ENCODE data around the gene TOR4A.

The TOR4A gene

DNA sequence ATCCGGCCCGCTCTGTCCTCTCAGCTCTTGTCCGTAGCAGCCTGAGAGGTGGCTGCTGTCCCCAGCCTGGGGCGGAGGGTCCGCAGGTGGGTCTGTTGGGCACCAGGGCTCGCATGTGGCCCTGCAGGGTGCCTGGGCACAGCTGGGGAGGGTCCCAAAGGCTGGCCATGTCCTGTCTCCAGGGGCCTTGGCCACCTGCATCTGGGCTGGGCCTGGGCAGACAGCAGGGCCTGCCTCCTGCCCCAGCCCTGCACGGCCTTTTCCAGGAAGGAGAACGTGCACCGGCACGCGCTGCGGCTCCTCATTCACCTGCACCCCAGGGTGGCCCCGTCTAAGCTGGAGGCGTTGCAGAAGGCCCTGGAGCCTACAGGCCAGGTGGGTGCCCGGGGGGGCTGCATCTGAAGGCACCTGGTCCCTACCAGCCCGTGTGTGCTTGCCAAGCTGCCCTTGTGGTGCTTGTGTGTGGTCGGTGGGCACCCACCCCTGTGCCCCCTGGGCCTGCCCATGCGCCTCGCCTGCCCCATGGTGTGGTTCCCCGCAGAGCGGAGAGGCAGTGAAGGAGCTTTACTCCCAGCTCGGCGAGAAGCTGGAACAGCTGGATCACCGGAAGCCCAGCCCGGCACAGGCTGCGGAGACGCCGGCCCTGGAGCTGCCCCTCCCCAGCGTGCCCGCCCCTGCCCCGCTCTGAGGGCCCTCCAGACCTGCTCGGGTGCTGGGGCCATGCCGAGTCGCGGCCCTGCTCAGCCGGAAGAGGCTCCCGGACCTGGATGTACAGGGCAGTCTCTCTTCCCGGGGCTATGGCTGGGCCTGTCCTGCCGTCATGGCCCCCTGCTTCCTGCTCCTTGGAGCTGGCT is 5.1 kb upstream of the TOR4A start:
- DNase-seq (ENCODE audit: low read depth): no peak

GRCh38 chr9:137273095-137273490 is 4.4 kb upstream of the TOR4A start:
- no peak for DNase-seq (ENCODE audit: low read depth)

DNA sequence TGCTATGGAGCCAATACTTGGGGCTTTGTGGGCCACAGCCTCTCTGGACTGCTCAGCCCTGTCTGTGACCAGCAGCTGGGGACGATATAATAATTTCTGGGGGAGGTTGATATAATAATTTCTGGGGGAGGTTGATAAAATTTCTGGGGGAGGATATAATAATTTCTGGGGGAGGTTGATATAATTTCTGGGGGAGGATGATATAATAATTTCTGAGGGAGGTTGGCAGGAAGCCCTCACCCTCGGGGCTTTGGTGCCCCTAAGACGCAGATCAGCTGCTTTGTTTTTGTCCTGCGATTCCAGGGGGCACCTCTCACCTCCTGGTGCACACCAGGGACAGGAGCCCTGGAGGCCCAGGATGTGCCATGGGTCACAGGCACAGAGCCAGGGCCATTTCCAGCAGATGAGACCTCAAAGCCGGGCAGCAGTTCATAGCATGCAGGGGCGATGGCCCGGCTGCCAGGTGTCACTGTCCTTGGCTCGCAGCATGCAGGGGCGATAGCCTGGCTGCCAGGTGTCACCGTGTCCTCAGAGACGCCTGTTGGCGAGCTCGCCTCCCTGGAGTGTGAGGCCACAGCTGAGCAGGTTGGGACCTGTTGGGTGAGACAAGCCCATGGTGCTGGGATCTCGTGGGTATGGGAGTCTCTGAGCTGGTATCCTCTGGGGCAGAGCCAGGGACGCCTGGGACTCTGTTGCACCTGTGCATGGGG is 3.8 kb upstream of the TOR4A start:
- DNase-seq (ENCODE audit: low read depth): no peak

DNA sequence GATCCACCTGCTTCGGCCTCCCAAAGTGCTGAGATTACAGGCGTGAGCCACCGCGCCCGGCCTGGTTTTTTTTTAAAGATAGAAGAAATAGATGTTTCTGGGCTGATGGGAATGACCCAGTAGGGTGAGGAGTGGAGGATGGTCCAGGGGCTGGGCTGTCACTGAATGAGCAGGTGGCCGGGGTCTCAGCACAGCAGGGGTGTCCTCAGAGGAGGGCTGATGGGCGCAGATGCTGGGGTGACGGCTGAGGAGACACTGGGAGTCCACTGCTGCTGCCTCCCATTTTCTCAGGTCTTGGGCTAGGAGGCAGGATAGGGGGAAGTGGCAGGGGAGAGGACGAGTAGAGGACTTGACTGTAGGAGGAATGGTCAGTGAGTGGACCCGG is 2.3 kb upstream of the TOR4A start:
- DNase-seq (ENCODE audit: low read depth): no peak

GRCh38 chr9:137275588-137276472 is 1.7 kb upstream of the TOR4A start:
- DNase-seq (ENCODE audit: low read depth): no peak

GRCh38 chr9:137276473-137277328 is 825 bp upstream of the TOR4A start:
- no peak for DNase-seq (ENCODE audit: low read depth)

GRCh38 chr9:137278061-137278701 is 655 bp downstream of the TOR4A start:
- DNase-seq (ENCODE audit: low read depth): no peak

GRCh38 chr9:137278721-137279711 is 1.5 kb downstream of the TOR4A start:
- no peak for DNase-seq (ENCODE audit: low read depth)

GRCh38 chr9:137279741-137280473 is 2.4 kb downstream of the TOR4A start:
- DNase-seq (ENCODE audit: low read depth): no peak

DNA sequence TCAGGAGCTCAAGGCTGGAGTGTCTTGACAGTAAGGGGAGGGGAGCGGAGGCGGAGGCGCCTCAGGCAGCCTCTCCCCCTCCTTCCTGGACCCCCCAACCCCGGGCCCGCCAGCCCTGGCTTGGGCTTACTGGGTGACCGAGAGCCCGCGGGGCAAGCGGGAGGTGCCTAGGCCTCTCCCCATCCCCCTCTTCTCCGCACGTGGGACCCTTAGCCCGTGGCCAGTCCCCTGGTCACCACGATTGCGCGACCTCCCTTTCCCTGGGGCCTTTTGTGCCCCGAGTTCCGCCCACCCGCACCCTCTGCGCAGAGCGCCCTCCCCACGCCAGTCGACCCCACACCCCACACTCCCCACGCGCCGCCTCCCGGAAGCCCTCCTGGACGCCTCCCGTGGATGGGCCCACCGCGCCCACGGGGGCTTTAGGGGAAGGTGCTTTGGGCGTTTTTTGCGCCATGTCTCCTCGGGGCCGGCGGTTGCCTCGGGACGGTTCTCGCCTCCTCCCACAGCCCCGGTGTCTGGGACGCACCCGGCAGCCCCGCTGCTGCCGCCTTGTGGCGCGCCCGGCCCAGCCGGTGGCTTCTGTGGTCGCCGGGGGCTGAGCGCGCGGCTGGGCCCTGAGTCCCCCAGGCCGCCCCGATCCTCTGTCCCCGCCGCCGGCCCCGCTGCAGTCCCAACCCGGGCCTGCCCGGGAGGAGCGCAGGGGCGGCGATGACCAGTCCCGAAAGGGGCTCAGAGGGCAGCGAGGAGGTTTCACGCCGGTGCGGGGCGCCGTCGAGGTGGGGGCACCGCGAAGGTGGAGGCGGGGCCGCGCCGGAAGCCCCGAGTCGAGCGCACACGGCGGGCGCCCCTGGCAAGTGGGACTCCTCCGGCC is 3.2 kb downstream of the TOR4A start:
- no peak for DNase-seq (ENCODE audit: low read depth)

GRCh38 chr9:137281345-137282116 is 4.0 kb downstream of the TOR4A start:
- no peak for DNase-seq (ENCODE audit: low read depth)

DNA sequence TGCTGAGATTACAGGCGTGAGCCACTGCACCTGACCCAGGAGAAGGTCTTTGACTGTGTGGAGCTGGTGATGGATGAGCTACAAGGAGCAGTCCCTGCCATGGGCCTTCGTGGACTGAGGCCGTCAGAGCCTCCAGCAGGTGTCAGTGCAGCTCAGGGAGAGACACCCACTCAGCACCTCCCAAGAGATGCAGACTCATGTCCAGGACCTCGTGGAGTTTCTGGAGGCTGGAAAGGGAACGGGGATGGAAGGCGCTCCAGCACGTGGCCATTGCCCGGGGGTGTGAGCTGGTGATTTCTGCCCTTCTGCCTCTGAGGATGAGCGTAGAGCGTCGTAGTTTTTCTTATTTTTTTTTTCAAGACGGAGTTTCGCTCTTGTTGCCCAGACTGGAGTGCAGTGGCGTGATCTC is 9.5 kb downstream of the TOR4A start:
- DNase-seq (ENCODE audit: low read depth): no peak

- no peak for DNase-seq (ENCODE audit: low read depth)
Observed at GRCh38 chr9:137293094-137293481, 15.6 kb downstream of the TOR4A start.

DNA sequence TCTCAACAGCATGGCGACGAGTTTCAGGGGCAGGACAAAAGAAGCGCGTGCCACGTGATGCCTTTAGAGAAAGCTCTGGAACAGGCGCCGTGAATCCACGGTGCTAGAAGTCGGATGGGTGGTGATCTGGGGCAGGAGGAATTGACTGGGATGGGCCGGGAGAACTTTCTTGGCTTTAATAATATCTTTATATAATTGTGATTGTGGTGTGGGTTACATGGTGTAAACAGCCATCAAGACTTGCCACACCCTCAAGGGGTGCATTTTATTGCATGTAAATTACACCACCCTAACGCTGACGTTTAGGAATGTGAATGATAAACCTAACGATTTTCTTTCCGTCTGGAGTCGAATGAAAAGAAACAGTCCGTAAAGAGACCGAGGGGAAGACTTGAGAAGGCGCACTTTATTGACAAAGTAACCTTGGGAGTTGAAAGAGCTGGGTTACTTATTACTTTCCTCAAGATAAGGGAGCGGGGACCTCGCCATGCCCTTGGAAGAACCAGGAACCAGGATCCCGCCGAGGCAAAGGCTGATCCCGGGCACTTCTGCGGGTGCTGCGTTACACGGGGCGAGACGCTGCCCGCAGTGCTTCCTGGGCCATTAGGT is 16.1 kb downstream of the TOR4A start:
- DNase-seq (ENCODE audit: low read depth): no peak

DNA sequence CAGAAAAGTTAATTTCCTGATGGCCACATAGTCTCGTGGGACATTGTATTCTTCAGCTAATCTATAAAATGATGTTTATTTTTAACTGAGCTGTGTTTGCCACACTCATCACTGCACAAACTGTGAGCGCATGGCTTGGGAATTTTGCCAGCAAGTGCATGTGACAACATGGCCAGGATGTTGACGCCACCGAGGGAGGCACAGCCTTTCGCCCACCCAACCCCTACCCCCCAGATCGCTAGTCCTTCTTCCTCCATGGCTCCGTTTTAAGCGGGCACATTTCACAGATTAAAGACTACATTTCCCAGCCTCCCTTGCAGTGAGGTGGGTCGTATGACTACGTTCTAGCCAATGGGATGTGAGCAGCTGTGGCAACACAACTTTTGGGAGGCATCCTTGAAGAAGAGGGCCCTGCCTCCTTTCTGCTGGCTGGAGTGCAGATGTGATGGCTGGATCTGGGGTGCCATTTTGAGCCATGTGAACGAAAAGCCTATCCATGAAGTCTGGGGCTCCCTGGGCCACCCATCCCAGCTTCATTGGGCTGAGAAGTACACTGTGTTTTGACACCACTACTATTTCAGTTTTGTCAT is 16.7 kb downstream of the TOR4A start:
- no peak for DNase-seq (ENCODE audit: low read depth)

DNA sequence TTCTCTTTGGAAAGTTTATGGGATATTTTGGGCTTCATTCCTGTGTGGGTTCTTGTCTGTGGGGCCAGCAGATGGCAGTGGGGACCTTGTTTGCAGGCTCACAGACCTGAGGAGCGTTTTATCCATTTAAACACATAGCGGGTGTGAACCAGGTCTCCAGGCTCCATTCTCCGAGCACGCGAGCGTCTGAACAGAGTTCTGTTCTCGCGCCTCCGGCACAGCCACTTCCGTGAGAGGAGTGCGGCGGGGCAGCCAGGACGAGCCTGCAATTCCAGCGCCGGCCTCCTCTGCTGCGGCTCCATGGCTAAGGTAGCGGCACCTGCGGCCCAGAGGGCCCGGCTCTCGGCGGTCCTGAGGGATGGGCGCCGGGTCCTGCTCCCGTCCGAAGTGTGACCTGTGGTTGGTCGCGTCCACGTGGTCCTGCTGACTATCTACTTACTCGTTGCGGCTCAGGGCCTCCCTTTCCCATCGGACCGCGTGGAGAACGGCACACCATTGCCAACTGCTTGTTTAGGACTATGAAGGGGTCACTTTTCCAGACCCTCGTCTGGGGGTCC is 17.2 kb downstream of the TOR4A start:
- DNase-seq (ENCODE audit: low read depth): no peak
